ENCODE data around the gene GOLGA6L9.
"Not testable (repeated sequence)": the region's sequence is repeated elsewhere in the genome, so short reads cannot be mapped to it uniquely, and the experiment has no call there.

DNA sequence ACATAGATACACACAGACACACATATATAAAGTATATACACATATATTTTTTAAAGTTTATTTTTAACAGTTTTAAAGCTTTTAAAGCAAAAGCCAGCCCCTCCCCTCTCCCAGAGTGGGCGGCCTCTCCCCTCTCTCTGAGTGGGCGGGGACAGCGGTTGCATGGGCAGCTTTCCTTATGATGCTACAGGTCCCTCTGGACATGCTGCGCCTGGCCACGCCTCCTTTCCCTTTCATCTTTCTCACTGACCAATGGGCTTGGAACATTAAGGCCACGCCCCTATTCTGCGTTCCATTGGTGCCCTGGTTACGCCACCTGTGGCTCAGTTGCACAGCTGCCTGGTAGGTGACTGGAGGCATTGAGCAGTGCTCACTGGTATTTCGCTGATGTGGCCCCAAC lies at the start of gene GOLGA6L9:
- TF ChIP-seq, protein P1, sequence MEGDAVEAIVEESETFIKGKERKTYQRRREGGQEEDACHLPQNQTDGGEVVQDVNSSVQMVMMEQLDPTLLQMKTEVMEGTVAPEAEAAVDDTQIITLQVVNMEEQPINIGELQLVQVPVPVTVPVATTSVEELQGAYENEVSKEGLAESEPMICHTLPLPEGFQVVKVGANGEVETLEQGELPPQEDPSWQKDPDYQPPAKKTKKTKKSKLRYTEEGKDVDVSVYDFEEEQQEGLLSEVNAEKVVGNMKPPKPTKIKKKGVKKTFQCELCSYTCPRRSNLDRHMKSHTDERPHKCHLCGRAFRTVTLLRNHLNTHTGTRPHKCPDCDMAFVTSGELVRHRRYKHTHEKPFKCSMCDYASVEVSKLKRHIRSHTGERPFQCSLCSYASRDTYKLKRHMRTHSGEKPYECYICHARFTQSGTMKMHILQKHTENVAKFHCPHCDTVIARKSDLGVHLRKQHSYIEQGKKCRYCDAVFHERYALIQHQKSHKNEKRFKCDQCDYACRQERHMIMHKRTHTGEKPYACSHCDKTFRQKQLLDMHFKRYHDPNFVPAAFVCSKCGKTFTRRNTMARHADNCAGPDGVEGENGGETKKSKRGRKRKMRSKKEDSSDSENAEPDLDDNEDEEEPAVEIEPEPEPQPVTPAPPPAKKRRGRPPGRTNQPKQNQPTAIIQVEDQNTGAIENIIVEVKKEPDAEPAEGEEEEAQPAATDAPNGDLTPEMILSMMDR (IDR thresholded peaks at IDR 0.05) = not testable (repeated sequence)
- TF ChIP-seq POLR2A (IDR thresholded peaks at IDR 0.05) = not testable (repeated sequence)
